Gastroesophageal sphincter (tissue), 3 donors: ENCODE data around the gene KRT6B.

ENCODE experiments used
- CTCF ChIP-seq, 4 experiments: fragments of 200-600 bp in 2 of 4; fragments of 450-650 bp in 2 of 4; sonication (generic) in 1 of 4; IDR thresholded peaks; one replicate each; pipeline ENCODE4 v1.5.1; 2017 to 2019; ENCODE audit warnings: antibody characterized with exemption in 4 of 4, mild to moderate bottlenecking in 2 of 4, moderate library complexity in 2 of 4
- POLR2A ChIP-seq, 2 donors: fragments of 450-650 bp; IDR thresholded peaks; one replicate each; pipeline ENCODE4 v1.6.1; 2017; ENCODE audit warnings: antibody characterized with exemption in 2 of 2, mild to moderate bottlenecking in 2 of 2, moderate library complexity in 1 of 2
- POLR2AphosphoS5 ChIP-seq: sonication (generic); formaldehyde crosslinking; IDR thresholded peaks from one replicate; pipeline ENCODE4 v1.6.1; 2017; ENCODE audit warnings: antibody characterized with exemption

- TF ChIP-seq POLR2A (IDR thresholded peaks at IDR 0.05) (no peak), CTCF (IDR thresholded peaks at IDR 0.05) (no peak), POLR2AphosphoS5 (no peak)
Measured at GRCh38 chr12:52469853-52470252, 17.9 kb upstream of the KRT6B start.
